H9 (cell line): ENCODE data around the gene ZBTB16. TPM values are rescaled to one million over a fixed set of nuclear protein-coding genes. Genes with fewer than 3 reads are reported as not detected.

Experiments
- DNase-seq: peaks from one replicate; pipeline ENCODE4 v3.0.0-alpha.2; 2017
- H2AFZ ChIP-seq: one replicate; pipeline ENCODE4 v1.6.1; 2013; ENCODE audit warnings: mild to moderate bottlenecking, low read length, control low read depth, moderate library complexity
- H2AK5ac ChIP-seq: 2 replicates; pipeline ENCODE4 v1.6.1; 2013; ENCODE audit warnings: low read length, control low read depth, mixed read lengths; ENCODE audit not compliant: insufficient read length
- H2BK120ac ChIP-seq: one replicate; pipeline ENCODE4 v1.6.1; 2013; ENCODE audit warnings: low read depth, mild to moderate bottlenecking, low read length, control low read depth, inconsistent platforms; ENCODE audit not compliant: poor library complexity, severe bottlenecking
- H2BK12ac ChIP-seq: 2 replicates; pipeline ENCODE4 v1.6.1; 2013; ENCODE audit warnings: low read length, control low read depth, mixed read lengths, low read depth; ENCODE audit not compliant: insufficient read length
- H2BK15ac ChIP-seq: 2 replicates; pipeline ENCODE4 v1.6.1; 2013; ENCODE audit warnings: low read depth, low read length, control low read depth
- H2BK20ac ChIP-seq: one replicate; pipeline ENCODE4 v1.6.1; 2013; ENCODE audit warnings: low read depth, mild to moderate bottlenecking, low read length, control low read depth, inconsistent platforms; ENCODE audit not compliant: poor library complexity, severe bottlenecking
- H2BK5ac ChIP-seq: 2 replicates; pipeline ENCODE4 v1.6.1; 2013; ENCODE audit warnings: low read length, control low read depth, mixed read lengths; ENCODE audit not compliant: insufficient read length
- H3K14ac ChIP-seq: 2 replicates; pipeline ENCODE4 v1.6.1; 2013; ENCODE audit warnings: low read length, control low read depth; ENCODE audit not compliant: insufficient read depth
- H3K18ac ChIP-seq: 2 replicates; pipeline ENCODE4 v1.6.1; 2013; ENCODE audit warnings: low read depth, mild to moderate bottlenecking, mixed read lengths, low read length, control low read depth; ENCODE audit not compliant: insufficient read length
- H3K23ac ChIP-seq: 2 replicates; pipeline ENCODE4 v1.6.1; 2013; ENCODE audit warnings: low read length, control low read depth, mixed read lengths, low read depth; ENCODE audit not compliant: insufficient read length
- H3K23me2 ChIP-seq: 2 replicates; pipeline ENCODE4 v1.6.1; 2013; ENCODE audit warnings: low read depth, mild to moderate bottlenecking, mixed read lengths, low read length, control low read depth; ENCODE audit not compliant: insufficient read length, poor library complexity, severe bottlenecking
- H3K27ac ChIP-seq: 2 replicates; pipeline ENCODE4 v1.5.1; 2013; ENCODE audit warnings: low read length, control low read depth, mixed read lengths, low read depth; ENCODE audit not compliant: insufficient read length
- H3K27me3 ChIP-seq: 2 replicates; pipeline ENCODE4 v1.6.1; 2013; ENCODE audit warnings: low read length, control low read depth, inconsistent platforms; ENCODE audit not compliant: insufficient read depth
- H3K4ac ChIP-seq: 2 replicates; pipeline ENCODE4 v1.6.1; 2013; ENCODE audit warnings: low read depth, mild to moderate bottlenecking, control low read depth, inconsistent platforms, low read length, moderate library complexity
- H3K4me1 ChIP-seq: 2 replicates; pipeline ENCODE4 v1.6.1; 2013; ENCODE audit warnings: low read length, control low read depth, inconsistent platforms; ENCODE audit not compliant: insufficient read depth
- H3K4me2 ChIP-seq: 2 replicates; pipeline ENCODE4 v1.6.1; 2013; ENCODE audit warnings: low read length, control low read depth, mixed read lengths; ENCODE audit not compliant: insufficient read length, insufficient read depth
- H3K56ac ChIP-seq: 2 replicates; pipeline ENCODE4 v1.6.1; 2013; ENCODE audit warnings: low read depth, mild to moderate bottlenecking, mixed read lengths, low read length, control low read depth; ENCODE audit not compliant: insufficient read length
- H3K79me1 ChIP-seq: 2 replicates; pipeline ENCODE4 v1.6.1; 2013; ENCODE audit warnings: low read depth, mild to moderate bottlenecking, moderate library complexity, low read length, control low read depth, inconsistent platforms; ENCODE audit not compliant: insufficient read depth, poor library complexity, severe bottlenecking
- H3K79me2 ChIP-seq: 2 replicates; pipeline ENCODE4 v1.6.1; 2013; ENCODE audit warnings: low read length, control low read depth, inconsistent platforms; ENCODE audit not compliant: insufficient read depth
- H3K9ac ChIP-seq: 2 replicates; pipeline ENCODE4 v1.6.1; 2013; ENCODE audit warnings: low read length, control low read depth, mixed read lengths; ENCODE audit not compliant: insufficient read length; ENCODE audit errors: extremely low read depth
- H3K9me3 ChIP-seq: one replicate; pipeline ENCODE4 v1.6.1; 2013; ENCODE audit warnings: low read depth, low read length, inconsistent platforms; ENCODE audit not compliant: control insufficient read depth
- H3T11ph ChIP-seq: one replicate; pipeline ENCODE4 v1.6.1; 2013; ENCODE audit warnings: mild to moderate bottlenecking, low read length, control low read depth, inconsistent platforms
- H4K20me1 ChIP-seq: one replicate; pipeline ENCODE4 v1.6.1; 2013; ENCODE audit not compliant: control insufficient read depth, insufficient read length, insufficient read depth
- H4K5ac ChIP-seq: 2 replicates; pipeline ENCODE4 v1.6.1; 2013; ENCODE audit warnings: low read depth, mild to moderate bottlenecking, mixed read lengths, low read length, control low read depth; ENCODE audit not compliant: insufficient read length
- H4K8ac ChIP-seq: replicated peaks from 2 replicates; pipeline ENCODE4 v1.6.1; 2013; ENCODE audit warnings: low read length, control low read depth, mixed read lengths, low read depth; ENCODE audit not compliant: insufficient read length
- H4K91ac ChIP-seq: 2 replicates; pipeline ENCODE4 v1.6.1; 2013; ENCODE audit warnings: low read depth, mild to moderate bottlenecking, moderate library complexity, mixed read lengths, low read length, control low read depth; ENCODE audit not compliant: insufficient read length
- H3K27ac Mint-ChIP-seq, 3 experiments: 2 replicates in 2 of 3; 3 replicates in 1 of 3; pipeline ENCODE4 v1.8.0; 2020 to 2021; ENCODE audit warnings: mixed read lengths in 3 of 3, mild to moderate bottlenecking in 1 of 3, moderate library complexity in 1 of 3
- H3K27me3 Mint-ChIP-seq: 2 replicates; pipeline ENCODE4 v1.8.0; 2021; ENCODE audit warnings: low read depth, mild to moderate bottlenecking, moderate library complexity, mixed read lengths
- H3K36me3 Mint-ChIP-seq, 3 experiments: 2 replicates in 2 of 3; 3 replicates in 1 of 3; pipeline ENCODE4 v1.8.0; 2020 to 2021; ENCODE audit warnings: low read depth in 3 of 3, mixed read lengths in 3 of 3; ENCODE audit not compliant: insufficient read depth in 1 of 3
- H3K4me1 Mint-ChIP-seq, 2 experiments: 2 replicates each; pipeline ENCODE4 v1.8.0; 2020; ENCODE audit warnings: mixed read lengths in 2 of 2
- H3K4me3 Mint-ChIP-seq, 2 experiments: 2 replicates in 1 of 2; 3 replicates in 1 of 2; pipeline ENCODE4 v1.8.0; 2020 to 2021; ENCODE audit warnings: mild to moderate bottlenecking in 2 of 2, mixed read lengths in 2 of 2, moderate library complexity in 1 of 2
- H3K9me3 Mint-ChIP-seq, 2 experiments: 2 replicates in 1 of 2; 3 replicates in 1 of 2; pipeline ENCODE4 v1.8.0; 2020; ENCODE audit warnings: mild to moderate bottlenecking in 2 of 2, mixed read lengths in 2 of 2, moderate library complexity in 1 of 2
- CTCF ChIP-seq: fragments of 200-600 bp; sonication (generic); conservative IDR thresholded peaks from 3 replicates; pipeline ENCODE4 v1.8.0; 2021; ENCODE audit warnings: antibody characterized with exemption, mild to moderate bottlenecking
- WGBS: extraction: QIAGEN DNeasy Blood & Tissue Kit; methylation state at CpG from one replicate; pipeline ENCODE4 v1.1.7; 2013; ENCODE audit warnings: missing lambda C conversion rate, low lambda C conversion rate, mixed read lengths; ENCODE audit not compliant: insufficient read length; ENCODE audit errors: extremely low coverage; 5-methylcytosine and 5-hydroxymethylcytosine counted together
- total RNA-seq: library from RNA; stranded (reverse); gene quantifications from 2 replicates; pipeline ENCODE4 v1.2.1, GENCODE V29; 2021

Gene ZBTB16
- total RNA-seq, 1 experiment from 2014 or later = not detected

GRCh38 chr11:114289779-114290178 lies 230.3 kb downstream of the ZBTB16 start:
- no peak overlapping the region for H3K18ac ChIP-seq
- Mint-ChIP-seq H3K4me1 (peaks cover 13 to 14% of the 10 kb centered on the region in 2 experiments), H3K36me3 (no peaks in the 10 kb centered on the region; a peak in 1 of 7 replicates), H3K9me3 (no peaks in the 10 kb centered on the region), H3K4me3 (no peak overlapping the region), H3K27ac (no peak overlapping the region), H3K27me3 (no peaks in the 10 kb centered on the region; the same call in 1 of the 2 replicates)
- no peak overlapping the region for H2AFZ ChIP-seq
- no peaks in the 10 kb centered on the region for H3K27me3 ChIP-seq
- no peaks in the 10 kb centered on the region for H3K23me2 ChIP-seq
- H3K14ac ChIP-seq = no peak overlapping the region
- no peak overlapping the region for H2BK120ac ChIP-seq
- no CpG with 5 or more reads among the region's 5 CpGs for WGBS
- H3K4ac ChIP-seq = no peak overlapping the region
- no peak overlapping the region for H3K23ac ChIP-seq
- H3K4me1 ChIP-seq = no peaks in the 10 kb centered on the region; the same call in 1 of the 2 replicates
- H2BK20ac ChIP-seq = no peak overlapping the region
- no peak overlapping the region for H3K27ac ChIP-seq
- H2BK5ac ChIP-seq = no peak overlapping the region
- no peak overlapping the region for H3T11ph ChIP-seq
- no peak for TF ChIP-seq CTCF
- no peak overlapping the region for H2AK5ac ChIP-seq
- H2BK12ac ChIP-seq = no peak overlapping the region
- no peak overlapping the region for H4K8ac ChIP-seq
- no peak overlapping the region for H4K91ac ChIP-seq
- no peaks in the 10 kb centered on the region for H4K20me1 ChIP-seq
- DNase-seq = no peak
- no peak overlapping the region for H3K4me2 ChIP-seq
- no peaks in the 10 kb centered on the region for H3K9me3 ChIP-seq
- H3K9ac ChIP-seq = no peak overlapping the region
- no peak overlapping the region for H4K5ac ChIP-seq
- no peak overlapping the region for H3K56ac ChIP-seq
- H3K79me1 ChIP-seq = no peaks in the 10 kb centered on the region
- H2BK15ac ChIP-seq = no peak overlapping the region
- no peaks in the 10 kb centered on the region for H3K79me2 ChIP-seq
